Stimulated activated CD4-positive, alpha-beta T cell treated with anti-CD3 and anti-CD28 coated beads, Interleukin-1b, Interleukin-23, amount 100 ng/mL, for 4 hours (primary cell): ENCODE results near the gene RAD18.

Source experiments
- DNase-seq, 2 donors: peaks; one replicate each; pipeline ENCODE4 v3.0.0-alpha.2; 2020; ENCODE audit warnings: low read depth in 2 of 2

The RAD18 gene

GRCh38 chr3:8835385-8835784 is 127.9 kb downstream of the RAD18 start:
- DNase-seq: no peak

GRCh38 chr3:8834974-8835373 is 128.3 kb downstream of the RAD18 start:
- no peak for DNase-seq

GRCh38 chr3:8827641-8828040 is 135.6 kb downstream of the RAD18 start:
- DNase-seq: no peak
